Neural cell (in vitro differentiated cells): Measurements from ENCODE around the gene TBL1X. TPM values are rescaled to one million over a fixed set of nuclear protein-coding genes. Genes with fewer than 3 reads are reported as not detected.
A peak's percentile ranks its signal among the peaks of the same experiment; 100 is the strongest.

Experiments
- H2AFZ ChIP-seq: fragments of 200-600, 300-800 bp; sonication (generic), shearing (Covaris generic); 2 replicates; pipeline ENCODE4 v1.6.0; 2014; ENCODE audit warnings: low read depth, mild to moderate bottlenecking, antibody characterized with exemption, low read length, moderate library complexity
- H3F3A ChIP-seq: fragments of 200-600 bp; shearing (Covaris generic); 2 replicates; pipeline ENCODE4 v1.6.1; 2016; ENCODE audit warnings: mild to moderate bottlenecking, moderate library complexity, mixed read lengths, antibody characterized with exemption, low read length; ENCODE audit not compliant: insufficient read depth, poor library complexity, severe bottlenecking
- H3K27ac ChIP-seq: fragments of 200-600, 300-800 bp; sonication (generic), shearing (Covaris generic); 2 replicates; pipeline ENCODE4 v1.5.1; 2014; ENCODE audit warnings: mild to moderate bottlenecking, low read length, moderate library complexity
- H3K27me3 ChIP-seq: fragments of 300-800, 200-600 bp; sonication (generic), shearing (Covaris generic); 2 replicates; pipeline ENCODE4 v1.6.0; 2014; ENCODE audit warnings: mild to moderate bottlenecking, low read depth, low read length, moderate library complexity; ENCODE audit not compliant: insufficient read depth
- H3K36me3 ChIP-seq: fragments of 300-800, 200-600 bp; sonication (generic), shearing (Covaris generic); 2 replicates; pipeline ENCODE4 v1.5.1; 2014; ENCODE audit warnings: mild to moderate bottlenecking, antibody characterized with exemption, low read length, moderate library complexity; ENCODE audit not compliant: insufficient read depth
- H3K4me2 ChIP-seq: fragments of 300-800, 200-600 bp; sonication (generic), shearing (Covaris generic); 2 replicates; pipeline ENCODE4 v1.6.0; 2014; ENCODE audit warnings: mild to moderate bottlenecking, low read length
- H3K4me3 ChIP-seq: fragments of 300-800, 200-600 bp; sonication (generic), shearing (Covaris generic); 2 replicates; pipeline ENCODE4 v1.5.1; 2014; ENCODE audit warnings: mild to moderate bottlenecking, low read length, moderate library complexity
- H3K79me2 ChIP-seq: fragments of 200-600 bp; shearing (Covaris generic); replicated peaks from 2 replicates; pipeline ENCODE4 v1.6.0; 2014; ENCODE audit warnings: mild to moderate bottlenecking, low read length, moderate library complexity; ENCODE audit not compliant: insufficient read depth
- H3K9ac ChIP-seq: fragments of 300-800, 200-600 bp; sonication (generic), shearing (Covaris generic); 2 replicates; pipeline ENCODE4 v1.6.1; 2016; ENCODE audit warnings: mild to moderate bottlenecking, low read length, mixed read lengths
- H3K9me2 ChIP-seq: fragments of 200-600 bp; shearing (Covaris generic); 2 replicates; pipeline ENCODE4 v1.6.1; 2016; ENCODE audit warnings: mild to moderate bottlenecking, low read length, mixed read lengths; ENCODE audit not compliant: insufficient read depth
- H3K9me3 ChIP-seq: fragments of 200-600, 300-800 bp; sonication (generic), shearing (Covaris generic); 2 replicates; pipeline ENCODE4 v1.6.1; 2016; ENCODE audit warnings: mild to moderate bottlenecking, mixed run types, low read length, moderate library complexity, mixed read lengths
- H4K20me1 ChIP-seq: fragments of 200-600 bp; shearing (Covaris generic); 2 replicates; pipeline ENCODE4 v1.6.1; 2016; ENCODE audit warnings: mild to moderate bottlenecking, mixed run types; ENCODE audit not compliant: insufficient read depth
- CTCF ChIP-seq: fragments of 450-650 bp; IDR thresholded peaks from 2 replicates; pipeline ENCODE4 v1.5.1; 2014; ENCODE audit warnings: antibody characterized with exemption, mild to moderate bottlenecking, moderate library complexity; ENCODE audit not compliant: poor library complexity, severe bottlenecking
- EP300 ChIP-seq: fragments of 450-650 bp; conservative IDR thresholded peaks from 2 replicates; pipeline ENCODE4 v1.6.1; 2014; ENCODE audit warnings: antibody characterized with exemption, mild to moderate bottlenecking, moderate library complexity; ENCODE audit not compliant: poor library complexity, severe bottlenecking
- EZH2 ChIP-seq: fragments of 200-600, 300-800 bp; shearing (Covaris generic), sonication (generic); IDR thresholded peaks from 2 replicates; pipeline ENCODE4 v1.6.1; 2014; ENCODE audit warnings: antibody characterized with exemption, low read length, borderline replicate concordance, mild to moderate bottlenecking; ENCODE audit not compliant: insufficient read depth, poor library complexity, severe bottlenecking
- MXI1 ChIP-seq: fragments of 450-650 bp; conservative IDR thresholded peaks from 2 replicates; pipeline ENCODE4 v1.6.1; 2014; ENCODE audit warnings: antibody characterized with exemption, mild to moderate bottlenecking; ENCODE audit not compliant: poor library complexity, severe bottlenecking
- POLR2AphosphoS5 ChIP-seq: IDR thresholded peaks from 2 replicates; pipeline ENCODE4 v1.6.1; 2012
- RAD21 ChIP-seq: fragments of 450-650 bp; conservative IDR thresholded peaks from 2 replicates; pipeline ENCODE4 v1.6.1; 2014; ENCODE audit warnings: antibody characterized with exemption, mild to moderate bottlenecking, moderate library complexity
- SMC3 ChIP-seq: fragments of 450-650 bp; conservative IDR thresholded peaks from 2 replicates; pipeline ENCODE4 v1.6.1; 2014; ENCODE audit warnings: antibody characterized with exemption, mild to moderate bottlenecking, moderate library complexity; ENCODE audit not compliant: poor library complexity
- TAF1 ChIP-seq: IDR thresholded peaks from 2 replicates; pipeline ENCODE4 v1.6.1; 2012; ENCODE audit warnings: low read depth
- polyA plus RNA-seq: library from polyadenylated mRNA; depleted of rRNA; stranded (reverse); fragments of >200 nt; gene quantifications from 2 replicates; pipeline ENCODE4 v1.2.3, GENCODE V29; 2014
- TF ChIP-seq, protein P1 (sequence below): IDR thresholded peaks from 2 replicates; pipeline ENCODE4 v1.6.1; 2012; ENCODE audit warnings: borderline replicate concordance

The TBL1X gene
- polyA plus RNA-seq, 1 donor from 2014 or later: 2.2 TPM

DNA sequence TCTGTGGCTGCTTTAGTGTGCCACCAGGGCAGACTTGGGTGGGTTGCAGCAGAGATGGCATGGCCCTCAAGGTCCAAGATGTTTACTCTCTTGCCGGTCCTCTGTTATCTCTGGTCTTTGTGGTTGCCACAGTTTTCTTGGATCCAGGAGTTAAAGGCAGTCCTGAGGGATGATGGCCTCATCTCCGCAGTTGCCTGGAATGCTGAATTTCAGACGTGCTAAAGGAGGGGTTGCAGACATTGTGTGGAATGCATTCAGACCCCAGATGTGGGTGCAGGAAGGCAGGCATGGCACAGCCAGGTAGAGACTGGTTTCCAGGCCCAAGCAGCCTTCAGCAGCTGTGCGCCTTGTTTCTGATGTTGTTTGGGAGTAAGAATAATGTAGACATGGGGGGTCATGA lies 64.4 kb downstream of the TBL1X start (continued):
- TF ChIP-seq EP300: no peak

DNA sequence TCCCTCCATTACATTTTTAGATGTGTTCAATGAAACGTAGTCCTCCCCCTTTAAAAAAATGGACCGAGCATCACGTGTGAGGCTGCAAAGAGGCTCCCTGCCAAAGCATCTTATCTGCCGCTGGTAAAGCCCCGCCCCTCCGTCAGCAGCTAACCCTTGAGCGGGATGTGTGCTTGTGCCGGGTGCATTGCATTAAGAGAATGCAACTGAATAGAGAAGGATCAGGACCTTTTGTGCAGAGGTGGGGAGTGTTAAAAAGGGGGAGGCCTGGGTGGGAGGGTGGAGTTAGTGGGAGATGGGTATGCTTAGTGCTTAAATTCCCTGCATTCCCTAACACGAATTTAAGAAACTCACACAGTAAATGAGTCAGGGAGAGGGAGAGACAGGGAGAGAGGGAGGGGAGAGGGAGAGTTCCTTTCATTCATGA lies 66.0 kb downstream of the TBL1X start:
- H3K4me3 ChIP-seq: peak overlapping the region; percentile 62
- no peaks in the 10 kb centered on the region for H4K20me1 ChIP-seq
- TF ChIP-seq TAF1: no peak
- TF ChIP-seq POLR2AphosphoS5: no peak
- no peak for TF ChIP-seq CTCF
- peak; percentile 39 for TF ChIP-seq RAD21
- TF ChIP-seq EZH2: no peak
- TF ChIP-seq, protein P1, sequence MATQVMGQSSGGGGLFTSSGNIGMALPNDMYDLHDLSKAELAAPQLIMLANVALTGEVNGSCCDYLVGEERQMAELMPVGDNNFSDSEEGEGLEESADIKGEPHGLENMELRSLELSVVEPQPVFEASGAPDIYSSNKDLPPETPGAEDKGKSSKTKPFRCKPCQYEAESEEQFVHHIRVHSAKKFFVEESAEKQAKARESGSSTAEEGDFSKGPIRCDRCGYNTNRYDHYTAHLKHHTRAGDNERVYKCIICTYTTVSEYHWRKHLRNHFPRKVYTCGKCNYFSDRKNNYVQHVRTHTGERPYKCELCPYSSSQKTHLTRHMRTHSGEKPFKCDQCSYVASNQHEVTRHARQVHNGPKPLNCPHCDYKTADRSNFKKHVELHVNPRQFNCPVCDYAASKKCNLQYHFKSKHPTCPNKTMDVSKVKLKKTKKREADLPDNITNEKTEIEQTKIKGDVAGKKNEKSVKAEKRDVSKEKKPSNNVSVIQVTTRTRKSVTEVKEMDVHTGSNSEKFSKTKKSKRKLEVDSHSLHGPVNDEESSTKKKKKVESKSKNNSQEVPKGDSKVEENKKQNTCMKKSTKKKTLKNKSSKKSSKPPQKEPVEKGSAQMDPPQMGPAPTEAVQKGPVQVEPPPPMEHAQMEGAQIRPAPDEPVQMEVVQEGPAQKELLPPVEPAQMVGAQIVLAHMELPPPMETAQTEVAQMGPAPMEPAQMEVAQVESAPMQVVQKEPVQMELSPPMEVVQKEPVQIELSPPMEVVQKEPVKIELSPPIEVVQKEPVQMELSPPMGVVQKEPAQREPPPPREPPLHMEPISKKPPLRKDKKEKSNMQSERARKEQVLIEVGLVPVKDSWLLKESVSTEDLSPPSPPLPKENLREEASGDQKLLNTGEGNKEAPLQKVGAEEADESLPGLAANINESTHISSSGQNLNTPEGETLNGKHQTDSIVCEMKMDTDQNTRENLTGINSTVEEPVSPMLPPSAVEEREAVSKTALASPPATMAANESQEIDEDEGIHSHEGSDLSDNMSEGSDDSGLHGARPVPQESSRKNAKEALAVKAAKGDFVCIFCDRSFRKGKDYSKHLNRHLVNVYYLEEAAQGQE: peak; percentile 20
- TF ChIP-seq MXI1: no peak
- no peak for TF ChIP-seq EP300
- TF ChIP-seq SMC3: peak; percentile 23
- no peaks in the 10 kb centered on the region for H3K9me2 ChIP-seq
- no peaks in the 10 kb centered on the region for H3K27me3 ChIP-seq
- H3K9ac ChIP-seq: peak overlapping the region; percentile 41
- H3K9me3 ChIP-seq: no peaks in the 10 kb centered on the region
- H3K27ac ChIP-seq: peak overlapping the region; percentile 59
- peak overlapping the region; percentile 80 for H3K4me2 ChIP-seq
- peaks cover 6% of the 10 kb centered on the region for H3K79me2 ChIP-seq
- H3F3A ChIP-seq: no peaks in the 10 kb centered on the region
- H3K36me3 ChIP-seq: no peaks in the 10 kb centered on the region
- H2AFZ ChIP-seq: no peak overlapping the region

GRCh38 chrX:9532349-9532748 lies 67.5 kb downstream of the TBL1X start:
- TF ChIP-seq RAD21: no peak
- no peak for TF ChIP-seq EZH2
- TF ChIP-seq POLR2AphosphoS5: no peak
- no peak for TF ChIP-seq EP300
- TF ChIP-seq TAF1: no peak
- no peak for TF ChIP-seq MXI1
- TF ChIP-seq, protein P1: no peak
- no peak for TF ChIP-seq CTCF
- TF ChIP-seq SMC3: no peak
- no peak overlapping the region for H3K4me3 ChIP-seq
- H3F3A ChIP-seq: no peaks in the 10 kb centered on the region
- no peaks in the 10 kb centered on the region for H3K36me3 ChIP-seq
- no peak overlapping the region for H2AFZ ChIP-seq
- no peaks in the 10 kb centered on the region for H3K9me3 ChIP-seq
- peaks cover 6% of the 10 kb centered on the region for H3K79me2 ChIP-seq
- H3K4me2 ChIP-seq: no peak overlapping the region
- H3K27ac ChIP-seq: no peak overlapping the region
- H3K9me2 ChIP-seq: no peaks in the 10 kb centered on the region
- H4K20me1 ChIP-seq: no peaks in the 10 kb centered on the region
- H3K9ac ChIP-seq: no peak overlapping the region
- no peaks in the 10 kb centered on the region for H3K27me3 ChIP-seq
